PFSK-1 (cell line): ENCODE results near the gene COIL.

Source experiments
- FOXP2 ChIP-seq: optimal IDR thresholded peaks from 2 replicates; pipeline ENCODE3; 2011; ENCODE audit warnings: borderline replicate concordance, control low read depth, inconsistent platforms; ENCODE audit not compliant: insufficient read depth; ENCODE audit errors: extremely low read length, extremely low read depth
- REST ChIP-seq, 2 experiments: IDR thresholded peaks; 2 replicates each; pipeline versions ENCODE4 v1.6.1 to v1.8.0; 2011 to 2012; ENCODE audit warnings: low read depth in 2 of 2, low read length in 2 of 2, control low read depth in 1 of 2, inconsistent platforms in 1 of 2, mild to moderate bottlenecking in 1 of 2, moderate library complexity in 1 of 2; ENCODE audit not compliant: insufficient read depth in 1 of 2
- SIN3A ChIP-seq: IDR thresholded peaks from 2 replicates; pipeline ENCODE4 v1.6.1; 2012; ENCODE audit warnings: mild to moderate bottlenecking, low read length, moderate library complexity, borderline replicate concordance; ENCODE audit not compliant: insufficient read depth
- TAF1 ChIP-seq: IDR thresholded peaks from 2 replicates; pipeline ENCODE4 v1.6.1; 2012; ENCODE audit warnings: low read length, control low read depth, borderline replicate concordance; ENCODE audit not compliant: insufficient read depth

GRCh38 chr17:56939869-56940484 lies 20.9 kb downstream of the COIL start:
- TF ChIP-seq REST (IDR thresholded peaks at IDR 0.05; ENCODE audit: insufficient read depth in 1 of 2, low read depth in 2 of 2, low read length in 2 of 2) (no peak), TAF1 (no peak), SIN3A (no peak), FOXP2 (no peak)
